Measurements from ENCODE around the gene C1RL.

C1RL gene, protein sequence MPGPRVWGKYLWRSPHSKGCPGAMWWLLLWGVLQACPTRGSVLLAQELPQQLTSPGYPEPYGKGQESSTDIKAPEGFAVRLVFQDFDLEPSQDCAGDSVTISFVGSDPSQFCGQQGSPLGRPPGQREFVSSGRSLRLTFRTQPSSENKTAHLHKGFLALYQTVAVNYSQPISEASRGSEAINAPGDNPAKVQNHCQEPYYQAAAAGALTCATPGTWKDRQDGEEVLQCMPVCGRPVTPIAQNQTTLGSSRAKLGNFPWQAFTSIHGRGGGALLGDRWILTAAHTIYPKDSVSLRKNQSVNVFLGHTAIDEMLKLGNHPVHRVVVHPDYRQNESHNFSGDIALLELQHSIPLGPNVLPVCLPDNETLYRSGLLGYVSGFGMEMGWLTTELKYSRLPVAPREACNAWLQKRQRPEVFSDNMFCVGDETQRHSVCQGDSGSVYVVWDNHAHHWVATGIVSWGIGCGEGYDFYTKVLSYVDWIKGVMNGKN

DNA sequence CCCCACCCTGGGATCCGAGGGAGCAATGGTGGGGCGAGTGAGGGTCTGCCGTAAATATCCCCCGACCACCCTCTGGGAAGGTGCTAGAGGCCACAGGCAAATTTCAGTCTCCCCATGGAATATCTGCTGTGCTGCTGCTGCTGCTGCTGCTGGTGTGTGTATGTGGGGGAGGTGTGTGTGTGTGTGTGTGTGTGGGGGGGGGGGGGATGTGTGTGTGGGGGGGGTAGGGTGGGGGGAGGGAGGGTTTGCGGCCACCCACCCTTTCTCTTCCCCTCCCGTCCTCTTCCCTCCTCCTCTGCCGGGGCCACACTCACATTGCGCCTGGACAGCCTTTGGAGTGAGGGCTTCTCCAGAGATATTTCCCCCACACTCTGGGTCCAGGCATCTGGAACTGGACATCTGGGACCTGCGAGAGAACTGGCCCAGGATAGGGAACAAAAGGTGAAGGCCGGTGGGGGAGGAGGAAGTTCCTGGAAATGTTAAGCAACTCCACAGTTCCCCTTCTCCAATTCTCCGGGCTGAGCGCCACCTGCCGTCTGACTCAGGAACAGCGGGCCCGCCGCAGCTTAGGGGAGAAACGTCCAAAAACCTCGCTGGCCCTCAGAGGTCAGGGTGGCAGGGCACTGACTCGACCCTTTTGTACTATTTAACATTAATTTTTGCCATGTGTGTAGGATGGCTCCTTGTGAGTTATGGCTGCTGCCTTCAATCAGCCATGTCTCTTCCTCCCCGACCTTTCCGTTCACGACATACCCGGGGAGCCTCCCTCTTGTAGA, at the start of gene C1RL:
Gene C1RL, minus strand, starts transcription at position 419 of the 776 bp plus-strand sequence. Its CDS starts 34 bp downstream, at position 385.
- DNase-seq, result peak; percentile 70 to 99

DNA sequence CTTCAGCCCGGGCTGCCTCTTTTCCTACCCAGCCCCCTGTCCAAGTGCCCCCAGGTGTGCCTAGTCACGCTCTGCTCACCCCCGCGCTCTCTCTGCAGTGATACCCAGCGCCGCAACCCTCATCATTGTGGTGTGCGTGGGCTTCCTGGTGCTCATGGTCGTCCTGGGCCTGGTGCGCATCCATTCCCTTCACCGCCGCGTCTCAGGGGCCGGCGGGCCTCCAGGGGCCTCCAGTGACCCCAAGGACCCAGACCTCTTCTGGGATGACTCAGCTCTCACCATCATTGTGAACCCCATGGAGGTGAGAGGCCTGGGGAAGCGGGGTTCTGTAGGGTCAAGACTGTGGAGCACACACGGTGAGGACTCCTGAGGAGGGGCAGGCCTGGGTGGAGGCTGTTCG, 48.4 kb upstream of the C1RL start:
- no peak for DNase-seq

DNA sequence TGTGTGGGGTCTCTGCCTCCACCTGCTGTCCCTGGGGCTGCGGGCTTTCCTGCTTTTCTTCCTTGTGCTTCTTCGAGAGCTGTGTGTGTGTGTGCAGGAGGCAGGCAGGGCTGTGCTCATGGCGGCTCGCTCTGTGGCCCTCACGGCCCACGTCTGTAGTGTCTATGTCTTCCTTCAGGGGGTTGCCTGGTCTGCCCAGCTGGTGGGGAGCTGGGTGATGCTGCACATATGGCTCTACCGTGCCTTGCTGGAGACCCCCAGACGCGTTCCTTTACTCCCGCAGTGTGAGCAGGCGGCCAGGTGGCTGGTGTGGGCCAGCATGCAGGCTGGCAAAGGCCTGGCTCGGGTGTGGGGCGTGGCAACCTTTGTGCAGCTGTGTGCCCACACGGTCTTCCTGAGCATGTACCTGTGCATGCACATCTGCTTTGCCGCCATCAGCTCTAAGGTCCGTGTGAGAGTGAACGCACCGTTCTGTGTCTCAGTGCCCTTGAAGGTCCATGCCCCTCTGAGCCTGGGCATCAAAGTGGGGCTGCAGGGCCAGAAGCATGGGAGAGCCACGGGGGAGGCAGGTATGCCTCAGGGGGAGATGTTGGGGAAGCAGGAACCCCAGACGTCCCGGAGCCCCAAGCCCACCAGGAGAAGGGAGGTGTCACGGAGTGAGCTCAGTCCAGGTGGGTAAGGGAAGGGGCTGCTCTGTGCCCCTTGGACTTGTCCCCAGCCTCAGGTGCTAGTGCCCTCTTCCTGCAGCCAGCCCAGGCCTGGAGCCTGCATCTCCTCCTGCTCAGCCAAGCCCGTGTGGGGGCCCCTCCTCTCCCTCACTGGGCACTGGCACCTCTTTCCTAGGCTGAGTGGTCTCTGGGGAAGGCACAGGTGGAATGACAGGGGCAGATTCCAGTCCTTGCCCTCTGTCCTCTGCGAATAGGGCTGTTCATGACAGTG, 47.5 kb upstream of the C1RL start:
- DNase-seq, result no peak

DNA sequence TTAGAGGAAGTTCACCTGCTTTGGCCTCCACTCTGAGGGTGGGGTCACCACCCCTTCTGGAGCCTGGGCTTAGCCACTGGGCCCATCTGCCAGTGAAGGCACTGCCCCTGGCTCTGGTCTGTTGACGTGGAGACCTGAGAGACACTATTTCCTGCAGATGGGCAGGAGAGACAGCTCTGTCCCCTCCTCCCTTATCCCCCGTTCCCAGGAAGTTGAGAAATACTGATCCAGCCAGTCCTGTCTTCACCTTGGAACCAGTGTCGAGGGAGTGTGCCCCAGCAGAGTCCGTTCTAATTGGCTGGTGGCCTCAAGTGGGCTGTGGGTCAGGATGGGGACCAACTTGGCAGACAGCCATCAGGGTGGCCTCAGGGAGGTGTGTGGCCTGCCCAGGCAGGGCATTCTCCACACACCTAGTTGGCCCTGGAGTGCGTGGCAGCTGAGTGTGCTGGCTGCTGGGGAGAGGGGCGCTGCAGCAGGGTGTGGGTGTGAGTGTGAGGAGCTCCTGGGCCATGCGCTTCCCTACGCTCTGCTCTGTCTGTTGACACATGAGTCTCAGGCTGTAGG, 46.5 kb upstream of the C1RL start:
- DNase-seq, result no peak

DNA sequence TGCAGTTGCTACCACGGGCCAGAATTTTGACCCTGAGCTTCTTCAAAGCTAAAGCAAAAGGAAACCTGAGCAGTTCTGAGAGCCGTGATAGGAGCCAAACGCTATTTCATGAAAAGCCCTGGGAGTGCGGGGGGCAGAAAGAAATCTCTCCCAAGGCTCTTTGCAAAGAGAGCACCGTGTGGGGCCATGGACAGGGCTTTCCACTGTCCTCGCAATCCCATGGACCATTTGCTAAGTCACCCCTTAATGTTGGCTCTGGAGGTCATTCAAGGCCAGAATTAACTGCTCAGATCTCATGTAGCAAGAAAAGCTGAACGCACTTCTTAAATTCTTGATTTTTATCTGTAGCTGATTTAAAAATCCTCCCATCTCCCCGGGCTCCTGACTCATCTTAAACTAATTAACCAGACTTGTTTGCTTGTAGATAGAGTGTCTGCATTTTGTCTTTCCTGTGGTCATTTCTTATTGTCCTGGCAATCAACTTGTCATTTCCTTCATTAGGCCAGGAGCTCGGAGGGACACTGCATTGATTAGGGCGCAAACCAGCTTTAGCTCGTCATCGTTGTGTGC, 46.0 kb upstream of the C1RL start:
- no peak for DNase-seq

DNA sequence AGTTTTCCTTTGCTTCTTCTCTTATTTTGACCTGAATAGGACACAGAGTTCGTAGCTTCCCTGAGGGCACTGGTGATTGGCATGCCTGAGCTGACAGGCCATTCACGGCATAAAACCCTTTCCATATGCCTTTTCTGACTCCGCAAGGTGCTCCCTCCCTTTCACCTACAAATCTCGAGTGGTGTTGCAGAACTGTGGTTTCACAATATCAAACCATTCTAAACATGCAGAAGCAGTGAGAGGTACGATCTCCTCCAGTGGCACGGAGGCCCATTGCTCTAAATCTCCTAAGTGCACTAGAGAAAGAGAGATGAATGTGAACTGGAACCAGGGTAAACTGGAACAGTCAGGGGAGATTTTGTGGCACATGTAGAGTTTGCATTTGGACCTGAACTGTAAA, 45.0 kb upstream of the C1RL start:
- no peak for DNase-seq

DNA sequence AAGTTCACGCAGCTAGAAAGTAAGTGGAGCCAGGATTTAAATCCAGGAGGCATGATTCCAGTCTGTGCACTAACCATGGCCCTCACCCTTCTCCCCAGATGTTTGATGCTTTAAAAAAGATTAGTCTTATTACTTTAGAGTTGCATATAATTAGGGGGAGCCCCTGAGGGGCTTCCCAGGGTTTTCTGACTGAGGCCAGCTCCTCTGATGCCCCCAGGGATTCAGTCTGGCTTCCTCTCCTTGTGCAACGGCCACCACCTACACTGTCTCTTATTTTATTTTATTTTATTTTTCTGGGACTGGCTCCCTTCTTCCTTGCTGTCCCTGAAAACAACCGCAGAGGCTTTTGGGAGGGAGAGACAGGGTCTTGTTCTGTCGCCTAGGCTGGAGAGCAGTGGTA, 43.8 kb upstream of the C1RL start:
- no peak for DNase-seq

DNA sequence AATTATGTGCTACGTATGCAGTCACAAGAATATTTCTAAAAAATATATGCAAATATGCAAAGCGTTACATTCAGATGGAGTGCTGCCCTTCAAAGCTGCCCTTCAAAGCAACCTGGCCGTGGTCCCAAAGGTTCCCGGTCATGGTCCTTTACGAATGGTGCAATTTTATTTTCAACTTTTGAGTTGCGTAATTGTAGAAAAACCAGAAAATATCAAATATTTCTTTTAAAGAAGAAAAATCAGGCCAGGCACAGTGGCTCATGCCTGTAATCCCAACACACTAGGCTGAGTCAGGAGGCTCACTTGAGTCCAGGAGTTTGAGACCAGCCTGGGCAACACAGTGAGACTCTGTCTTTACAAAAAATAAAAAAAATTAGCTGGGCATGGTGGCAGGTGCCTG, 42.5 kb upstream of the C1RL start:
- no peak for DNase-seq

DNA sequence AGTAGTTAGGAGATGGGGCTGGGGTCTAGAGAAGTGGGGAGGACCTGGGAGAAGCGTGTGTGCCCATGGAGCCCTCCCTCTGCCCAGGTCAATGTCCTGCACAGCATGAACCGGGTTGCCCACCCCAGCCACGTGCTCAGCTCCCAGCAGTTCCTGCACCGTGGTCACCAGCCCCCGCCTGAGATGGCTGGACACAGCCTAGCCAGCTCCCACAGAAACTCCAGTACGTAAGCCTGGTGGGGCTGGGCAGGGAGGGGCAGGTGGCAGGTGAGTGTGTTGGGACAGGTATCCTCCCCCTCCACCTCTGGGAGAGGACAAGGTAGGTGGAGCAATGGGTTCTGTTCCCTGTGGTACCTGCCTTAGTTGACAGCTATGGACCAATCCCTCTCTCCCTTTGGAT, 41.8 kb upstream of the C1RL start:
- DNase-seq, result no peak

DNA sequence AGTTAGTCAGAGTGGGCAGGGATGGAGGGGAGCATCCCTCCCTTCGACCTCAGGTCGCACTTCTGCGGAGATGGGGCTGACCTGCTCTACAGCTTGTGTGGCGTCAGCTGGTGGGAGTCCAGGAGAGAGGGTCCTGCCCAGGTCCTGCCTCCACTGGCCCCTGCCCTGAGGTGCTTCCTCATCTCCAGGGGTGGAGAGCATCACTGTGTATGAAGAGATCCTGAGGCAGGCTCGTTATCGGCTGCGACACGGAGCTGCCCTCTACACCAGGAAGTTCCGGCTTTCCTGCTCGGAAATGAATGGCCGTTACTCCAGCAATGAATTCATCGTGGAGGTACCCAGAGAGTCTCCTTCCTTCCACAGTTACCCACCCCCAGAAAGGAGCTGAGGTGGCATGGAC, 41.3 kb upstream of the C1RL start:
- DNase-seq, result no peak

DNA sequence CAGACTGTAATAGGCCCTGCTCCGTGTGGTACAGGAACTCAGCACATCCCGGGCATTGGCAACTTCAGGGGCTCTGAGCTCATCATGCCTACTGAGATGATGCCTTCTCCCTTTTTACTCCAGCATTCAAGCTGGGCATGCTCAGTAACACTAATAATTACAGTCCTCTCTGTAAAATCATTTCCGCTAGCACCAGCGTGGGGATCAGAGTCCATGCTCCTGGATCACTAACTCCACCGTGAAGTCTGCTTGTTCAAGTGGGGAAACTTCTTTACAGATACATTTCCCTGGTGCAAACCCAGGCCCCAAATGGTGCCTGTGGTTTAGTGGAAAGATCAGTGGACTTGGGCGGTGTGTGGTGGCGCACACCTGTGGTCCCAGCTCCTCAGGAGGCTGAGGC, 37.9 kb upstream of the C1RL start:
- no peak for DNase-seq

DNA sequence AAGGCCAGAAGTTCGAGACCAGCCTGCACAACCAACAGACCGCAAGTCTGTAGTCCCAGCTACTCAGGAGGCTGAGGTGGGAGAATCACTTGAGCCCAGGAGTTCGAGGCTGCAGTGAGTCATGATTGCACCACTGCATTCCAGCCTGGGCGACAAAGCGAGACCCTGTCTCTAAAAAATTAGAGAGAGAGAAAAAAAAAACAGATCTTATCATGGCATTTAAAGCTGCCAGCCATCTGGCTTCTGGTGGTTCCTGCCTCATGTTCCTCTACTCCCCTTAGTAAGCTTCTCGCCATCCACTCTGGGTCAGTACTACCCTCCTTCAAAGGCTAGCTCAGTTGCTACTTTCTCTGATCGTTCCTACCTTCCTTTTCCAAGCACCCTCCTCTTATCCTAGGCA, 37.2 kb upstream of the C1RL start:
- DNase-seq, result no peak

DNA sequence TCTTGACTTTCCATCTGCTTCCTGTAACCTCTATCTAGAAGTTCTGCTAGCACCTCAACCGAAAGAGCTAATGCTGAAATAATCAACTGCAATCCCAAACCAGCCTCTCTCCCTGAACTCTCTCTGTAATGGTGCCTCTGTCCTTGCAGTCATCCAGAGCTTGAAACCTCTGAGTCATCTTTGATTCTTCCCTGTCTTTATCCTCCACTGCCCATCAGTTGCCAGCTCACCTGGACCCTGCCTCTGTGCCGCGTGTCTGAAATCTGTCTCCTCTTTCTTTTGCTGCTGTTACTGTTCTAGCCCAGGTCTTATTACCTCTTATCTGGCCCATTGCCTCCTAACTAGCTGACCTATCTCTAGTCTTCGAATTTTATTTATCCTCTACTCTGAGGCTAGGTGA, 36.7 kb upstream of the C1RL start:
- no peak for DNase-seq

DNA sequence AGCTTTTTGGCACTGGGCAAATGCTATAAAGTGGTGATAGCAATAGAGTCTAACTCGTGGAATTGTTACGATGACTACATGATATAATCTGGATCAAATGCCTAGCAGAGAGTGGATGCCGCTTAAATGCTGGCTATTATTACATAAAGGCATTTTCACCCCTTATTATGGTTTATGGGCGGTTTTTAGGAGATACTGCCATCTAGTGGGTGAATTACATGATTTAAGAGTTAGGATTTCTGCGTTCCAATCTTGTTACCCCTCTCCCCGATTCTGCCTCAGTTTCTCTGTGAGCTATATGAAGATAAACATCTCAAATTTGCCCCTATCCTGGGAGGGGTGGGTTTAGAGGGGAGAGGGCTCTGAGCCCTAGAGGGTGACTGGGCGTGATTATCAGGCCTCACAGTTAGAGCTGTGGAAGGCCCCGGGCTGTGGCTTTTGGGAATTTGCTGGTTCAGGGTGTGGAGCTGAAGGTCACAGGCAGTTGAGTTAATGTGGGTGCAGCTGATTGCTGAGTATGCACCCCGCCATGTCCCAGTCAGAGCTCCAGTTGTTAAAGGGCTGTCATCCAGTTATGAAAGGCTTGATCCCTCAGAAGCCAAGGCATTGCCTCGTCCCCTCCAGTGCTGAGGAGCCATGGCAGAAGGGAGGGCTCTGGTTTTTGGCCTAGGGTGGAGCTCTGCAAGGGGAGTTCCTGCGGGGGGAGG, 35.6 kb upstream of the C1RL start:
- peak in 1 of 2 donors; percentile 66 for DNase-seq

DNA sequence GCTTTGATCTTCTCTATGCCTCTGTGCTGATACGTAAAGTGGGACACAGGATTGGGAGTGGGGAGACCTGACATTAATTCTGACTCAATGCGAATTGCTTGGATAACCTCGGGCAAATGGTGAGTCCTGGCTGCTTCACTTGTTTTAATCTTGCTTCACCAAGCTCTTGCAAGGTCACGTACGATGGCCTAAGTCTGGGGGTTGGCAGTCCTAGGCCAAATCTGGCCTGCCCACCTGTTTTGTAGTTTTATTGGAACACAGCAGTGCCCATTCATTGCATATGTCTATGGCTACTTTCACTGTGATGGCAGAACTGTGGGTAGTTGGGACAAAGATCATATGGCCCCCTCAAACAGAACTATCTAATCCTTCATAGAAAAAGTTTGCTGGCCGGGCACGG, 34.5 kb upstream of the C1RL start:
- DNase-seq, result no peak

DNA sequence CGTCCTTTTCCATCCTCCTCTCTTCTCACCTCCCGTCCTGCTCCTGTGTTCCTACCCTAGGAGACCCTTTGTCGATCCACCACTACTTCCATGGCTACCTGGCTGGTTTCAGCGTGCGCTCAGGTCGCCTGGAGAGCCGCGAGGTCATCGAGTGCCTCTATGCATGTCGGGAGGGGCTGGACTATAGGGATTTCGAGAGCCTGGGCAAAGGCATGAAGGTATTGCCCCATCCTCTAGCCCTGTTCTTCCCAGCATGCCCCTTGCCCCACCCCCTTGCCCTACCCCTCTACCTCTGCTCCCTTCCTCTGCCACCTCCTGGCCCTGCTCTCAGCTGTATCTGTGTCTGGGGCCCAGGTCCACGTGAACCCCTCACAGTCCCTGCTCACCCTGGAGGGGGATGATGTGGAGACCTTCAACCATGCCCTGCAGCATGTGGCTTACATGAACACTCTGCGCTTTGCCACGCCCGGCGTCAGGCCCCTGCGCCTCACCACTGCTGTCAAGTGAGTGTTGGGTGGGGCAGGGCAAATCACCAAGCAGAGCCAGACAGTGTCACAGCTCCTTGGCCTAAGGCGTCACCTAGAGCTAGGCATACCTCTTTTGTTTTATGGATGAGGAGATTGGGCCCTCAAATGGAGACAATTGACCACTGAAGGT, 33.9 kb upstream of the C1RL start:
- no peak for DNase-seq

DNA sequence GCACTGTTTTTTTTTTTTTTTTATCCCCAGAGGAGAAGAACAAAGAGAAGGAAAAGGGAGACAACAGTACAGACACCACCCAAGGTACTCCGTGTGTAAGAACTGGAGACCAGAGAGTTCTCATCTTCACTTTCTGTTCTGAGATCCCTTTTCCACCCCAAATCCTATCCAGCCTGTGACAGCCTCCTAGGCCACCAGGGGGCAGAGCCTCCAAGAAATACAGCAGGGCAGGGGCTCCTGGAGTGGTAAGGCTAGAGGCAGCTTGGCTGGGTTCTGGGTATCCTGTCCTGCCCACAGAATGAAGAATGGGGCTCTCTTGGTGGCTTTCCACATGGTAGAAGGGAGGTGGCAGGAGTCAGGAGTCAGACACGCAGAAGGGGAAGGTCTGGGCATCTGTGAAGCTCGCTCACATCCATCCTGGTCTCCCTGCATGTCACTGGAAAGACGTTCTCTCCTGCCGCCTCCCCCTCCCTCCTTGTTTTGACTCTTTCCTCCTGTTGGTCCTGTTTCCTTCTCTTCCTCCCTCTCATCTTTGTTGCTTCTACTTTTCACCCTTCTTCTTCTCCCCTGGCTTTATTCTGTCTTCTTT, 33.1 kb upstream of the C1RL start:
- peak; percentile 56 to 80 for DNase-seq

DNA sequence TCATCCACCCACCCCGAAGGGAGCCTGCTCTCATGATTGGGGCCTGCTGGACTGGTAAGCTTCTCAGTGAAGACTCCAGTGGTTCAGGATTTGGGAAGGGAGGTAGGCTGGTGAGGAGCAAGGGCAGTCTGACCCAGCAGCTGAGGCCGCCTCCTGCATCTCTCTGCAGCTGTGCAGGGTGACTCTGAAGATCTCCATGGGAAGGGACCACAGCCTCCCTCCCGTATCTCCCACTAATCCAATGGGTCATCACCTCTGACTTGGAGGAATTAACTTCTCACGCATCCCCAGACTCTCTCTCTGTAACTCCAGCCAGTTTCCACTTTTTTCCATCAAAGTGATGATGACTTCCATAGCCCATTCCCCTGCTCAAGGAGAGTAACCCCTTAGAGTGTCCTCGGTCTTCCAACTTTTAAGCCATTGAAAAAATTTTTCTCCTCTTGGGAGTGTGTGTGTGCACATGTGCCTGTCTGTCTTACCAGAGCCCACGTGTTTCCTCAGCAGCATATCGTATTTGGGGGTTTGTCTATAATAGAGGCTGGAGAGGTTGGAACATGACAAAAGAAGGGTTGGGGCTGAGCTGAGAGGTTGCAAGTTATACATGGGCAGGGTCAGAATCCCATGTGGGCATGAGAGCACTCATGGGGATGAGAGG, 32.5 kb upstream of the C1RL start:
- no peak for DNase-seq

DNA sequence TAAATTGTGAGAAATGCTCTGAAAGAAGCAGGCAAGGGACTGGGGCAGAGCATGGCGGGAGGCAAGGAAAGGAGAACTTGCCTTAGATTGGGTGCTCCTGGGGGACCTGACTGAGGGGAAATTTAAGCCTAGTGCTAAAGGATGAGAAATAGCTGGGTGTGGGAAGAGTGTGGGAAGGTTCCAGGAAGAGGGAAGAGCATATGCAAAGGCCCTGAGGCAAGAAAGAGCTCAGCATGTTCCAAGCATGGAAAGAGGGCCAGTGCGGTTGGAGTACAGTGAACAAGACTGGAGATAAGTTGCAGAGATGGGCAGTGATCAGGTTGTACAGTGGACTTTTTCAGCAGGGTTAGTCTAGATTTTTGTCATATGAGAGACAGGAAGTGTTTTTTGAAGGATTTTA, 30.2 kb upstream of the C1RL start:
- peak; percentile 28 to 44 for DNase-seq

DNA sequence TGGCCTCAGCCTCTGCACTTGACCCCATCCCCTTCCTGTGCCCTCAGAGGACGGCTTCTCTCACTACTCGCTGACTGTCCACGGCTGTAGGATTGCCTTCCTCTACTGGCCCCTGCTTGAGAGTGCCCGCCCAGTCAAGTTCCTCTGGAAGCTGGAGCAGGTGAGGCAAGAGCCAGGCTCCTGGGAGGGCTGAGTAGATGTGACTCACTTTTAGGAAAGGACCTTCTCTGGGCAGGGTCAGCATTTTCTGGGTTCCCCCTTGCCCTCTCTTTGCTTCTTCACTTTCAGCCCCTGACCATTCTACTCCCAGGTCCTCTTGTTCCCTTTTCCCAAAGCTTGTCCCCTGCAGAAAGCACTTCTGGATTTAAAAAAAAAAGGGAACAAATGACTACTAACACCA, 28.9 kb upstream of the C1RL start:
- DNase-seq, result peak; percentile 48 to 61
